ENCODE measurements around the gene DRC1. TPM values are rescaled to one million over a fixed set of nuclear protein-coding genes. Genes with fewer than 3 reads are reported as not detected.

Gene DRC1
- total RNA-seq, 4 donors from 2014 or later, result not detected

DNA sequence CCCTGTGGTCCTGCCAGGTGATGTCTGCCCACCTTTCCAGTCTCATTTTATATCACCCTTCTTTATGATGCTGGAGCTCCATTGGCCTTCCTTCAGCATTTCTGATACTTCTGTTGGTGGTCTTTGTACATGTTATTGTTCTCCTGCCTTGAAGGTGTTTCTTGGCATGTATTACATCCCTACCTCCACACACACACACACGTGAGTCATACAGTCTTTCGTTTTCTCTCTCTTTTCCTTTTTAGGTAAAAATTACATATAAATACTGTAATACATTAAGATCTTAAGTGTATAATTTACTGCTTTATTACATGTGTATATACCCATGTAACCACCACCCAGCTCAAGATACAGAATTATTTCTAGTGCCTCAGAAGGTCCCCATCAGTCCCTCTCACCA is 44.9 kb upstream of the DRC1 start:
- H3K36me3 ChIP-seq, result peaks cover 0 to 3% (median 0%) of the 10 kb centered on the region in 3 donors
- TF ChIP-seq POLR2A (IDR thresholded peaks at IDR 0.05), result no peak
- TF ChIP-seq CTCF (IDR thresholded peaks at IDR 0.05), result no peak
- no peak overlapping the region for H3K27ac ChIP-seq
- no peak for DNase-seq
- H3K27me3 ChIP-seq, result no peaks in the 10 kb centered on the region
- H3K4me1 ChIP-seq, result peaks cover 0 to 8% (median 0%) of the 10 kb centered on the region in 4 donors
- no peaks in the 10 kb centered on the region for H3K9me3 ChIP-seq
- no peak overlapping the region for H3K4me3 ChIP-seq

- no peak for DNase-seq
- H3K27ac ChIP-seq, result no peak overlapping the region
- H3K36me3 ChIP-seq, result peaks cover 0 to 3% (median 0%) of the 10 kb centered on the region in 3 donors
- no peak overlapping the region for H3K4me3 ChIP-seq
- H3K9me3 ChIP-seq, result no peaks in the 10 kb centered on the region
- H3K4me1 ChIP-seq, result peaks cover 0 to 14% (median 0%) of the 10 kb centered on the region in 4 donors
- H3K27me3 ChIP-seq, result no peaks in the 10 kb centered on the region
- no peak for TF ChIP-seq POLR2A (IDR thresholded peaks at IDR 0.05)
- TF ChIP-seq CTCF (IDR thresholded peaks at IDR 0.05), result no peak
These were observed 41.7 kb upstream of the DRC1 start for GRCh38 chr2:26359886-26360473.

GRCh38 chr2:26363323-26363722 is 38.4 kb upstream of the DRC1 start:
- Histone ChIP-seq H3K36me3 (peaks cover 0 to 23% (median 0%) of the 10 kb centered on the region in 3 donors), H3K27me3 (no peaks in the 10 kb centered on the region), H3K27ac (peak overlapping the region in 2 of 4 donors; percentile 14 to 32), H3K9me3 (no peaks in the 10 kb centered on the region), H3K4me1 (peaks cover 0 to 6% (median 0%) of the 10 kb centered on the region in 4 donors), H3K4me3 (no peak overlapping the region)
- TF ChIP-seq POLR2A (IDR thresholded peaks at IDR 0.05) (no peak), CTCF (IDR thresholded peaks at IDR 0.05) (no peak)
- DNase-seq, result no peak

DNA sequence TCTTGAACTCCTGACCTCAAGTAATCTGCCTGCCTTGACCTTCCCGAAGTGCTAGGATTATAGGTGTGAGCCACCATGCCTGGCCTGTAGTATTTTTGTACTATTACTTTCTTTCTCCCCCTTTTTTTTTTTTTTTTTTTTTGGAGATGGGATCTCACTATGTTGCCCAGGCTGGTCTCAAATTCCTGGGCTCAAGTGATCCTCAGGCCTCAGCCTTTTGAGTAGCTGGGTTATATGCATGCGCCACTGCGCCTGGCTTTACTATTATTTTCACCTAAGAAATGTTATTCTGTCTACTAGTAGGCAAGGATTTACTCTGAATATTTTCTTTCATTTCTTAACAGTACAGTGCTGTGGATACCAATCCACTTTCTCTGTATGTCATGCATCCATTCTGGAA is 37.8 kb upstream of the DRC1 start:
- Histone ChIP-seq H3K36me3 (peaks cover 0 to 24% (median 0%) of the 10 kb centered on the region in 3 donors), H3K9me3 (no peaks in the 10 kb centered on the region), H3K4me3 (no peak overlapping the region), H3K27ac (peak overlapping the region in 1 of 4 donors; percentile 36), H3K4me1 (peaks cover 0 to 6% (median 0%) of the 10 kb centered on the region in 4 donors), H3K27me3 (no peaks in the 10 kb centered on the region)
- no peak for DNase-seq
- TF ChIP-seq POLR2A (IDR thresholded peaks at IDR 0.05) (no peak), CTCF (IDR thresholded peaks at IDR 0.05) (no peak)

- no peak for DNase-seq
- Histone ChIP-seq H3K36me3 (peaks cover 0 to 27% (median 0%) of the 10 kb centered on the region in 3 donors), H3K4me3 (no peak overlapping the region), H3K9me3 (no peaks in the 10 kb centered on the region), H3K4me1 (peaks cover 0 to 6% (median 0%) of the 10 kb centered on the region in 4 donors), H3K27me3 (no peaks in the 10 kb centered on the region), H3K27ac (no peak overlapping the region)
- TF ChIP-seq CTCF (IDR thresholded peaks at IDR 0.05) (no peak), POLR2A (IDR thresholded peaks at IDR 0.05) (no peak)
These were observed 37.1 kb upstream of the DRC1 start for GRCh38 chr2:26364669-26365068.
